Loucy (cell line): ENCODE results near the gene JARID2.

ENCODE experiments used
- EZH2phosphoT487 ChIP-seq: fragments of 200-600 bp; IDR thresholded peaks from 2 replicates; pipeline ENCODE4 v1.6.1; 2018; ENCODE audit warnings: antibody characterized with exemption, mild to moderate bottlenecking, moderate library complexity, borderline replicate concordance
- TF ChIP-seq, protein P1 (sequence below): fragments of 200-600 bp; sonication (generic); conservative IDR thresholded peaks from 2 replicates; pipeline ENCODE4 v1.5.1; 2014; ENCODE audit warnings: mild to moderate bottlenecking, antibody characterized with exemption, low read length

GRCh38 chr6:15366879-15367278 lies 121.0 kb downstream of the JARID2 start:
- TF ChIP-seq, protein P1, sequence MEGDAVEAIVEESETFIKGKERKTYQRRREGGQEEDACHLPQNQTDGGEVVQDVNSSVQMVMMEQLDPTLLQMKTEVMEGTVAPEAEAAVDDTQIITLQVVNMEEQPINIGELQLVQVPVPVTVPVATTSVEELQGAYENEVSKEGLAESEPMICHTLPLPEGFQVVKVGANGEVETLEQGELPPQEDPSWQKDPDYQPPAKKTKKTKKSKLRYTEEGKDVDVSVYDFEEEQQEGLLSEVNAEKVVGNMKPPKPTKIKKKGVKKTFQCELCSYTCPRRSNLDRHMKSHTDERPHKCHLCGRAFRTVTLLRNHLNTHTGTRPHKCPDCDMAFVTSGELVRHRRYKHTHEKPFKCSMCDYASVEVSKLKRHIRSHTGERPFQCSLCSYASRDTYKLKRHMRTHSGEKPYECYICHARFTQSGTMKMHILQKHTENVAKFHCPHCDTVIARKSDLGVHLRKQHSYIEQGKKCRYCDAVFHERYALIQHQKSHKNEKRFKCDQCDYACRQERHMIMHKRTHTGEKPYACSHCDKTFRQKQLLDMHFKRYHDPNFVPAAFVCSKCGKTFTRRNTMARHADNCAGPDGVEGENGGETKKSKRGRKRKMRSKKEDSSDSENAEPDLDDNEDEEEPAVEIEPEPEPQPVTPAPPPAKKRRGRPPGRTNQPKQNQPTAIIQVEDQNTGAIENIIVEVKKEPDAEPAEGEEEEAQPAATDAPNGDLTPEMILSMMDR = no peak
- no peak for TF ChIP-seq EZH2phosphoT487
